Activated T-helper 2 cell treated with anti-CD3 and anti-CD28 coated beads, Interferon-gamma antibody, Interleukin-2, Interleukin-4, amounts not matched to agents 10 μg/mL and 5 μg/mL and 100 μg/mL, durations not matched to agents 14 hours and 24 hours and 36 hours (primary cell): ENCODE results near the gene RNF103. TPM values are rescaled to one million over a fixed set of nuclear protein-coding genes. Genes with fewer than 3 reads are reported as not detected.

Experiments used
- DNase-seq: peaks from one replicate; pipeline ENCODE4 v3.0.0; 2021; ENCODE audit warnings: low spot score
- H3K27ac Mint-ChIP-seq: one replicate; pipeline ENCODE4 v1.8.0; 2021; ENCODE audit warnings: mixed read lengths
- H3K27me3 Mint-ChIP-seq: one replicate; pipeline ENCODE4 v1.8.0; 2021; ENCODE audit warnings: low read depth, mixed read lengths
- H3K36me3 Mint-ChIP-seq: one replicate; pipeline ENCODE4 v1.8.0; 2021; ENCODE audit warnings: low read depth, mixed read lengths
- H3K4me1 Mint-ChIP-seq: one replicate; pipeline ENCODE4 v1.8.0; 2021; ENCODE audit warnings: low read depth, mixed read lengths
- H3K4me3 Mint-ChIP-seq: one replicate; pipeline ENCODE4 v1.8.0; 2021; ENCODE audit warnings: low read depth, mild to moderate bottlenecking, moderate library complexity, mixed read lengths
- H3K9me3 Mint-ChIP-seq: one replicate; pipeline ENCODE4 v1.8.0; 2021; ENCODE audit warnings: mixed read lengths
- intact Hi-C: fragments of 100-400 bp; cut with micrococcal nuclease; formaldehyde crosslinking; loops from one replicate; pipeline ENCODE4 v1.15.1; 2023
- total RNA-seq: library from RNA; stranded (reverse); gene quantifications from 2 replicates; pipeline ENCODE4 v1.2.3, GENCODE V29; 2022

Gene RNF103
- total RNA-seq, 1 donor from 2014 or later: 12.4 TPM

- peaks cover 20% of the 10 kb centered on the region for H3K4me1 Mint-ChIP-seq
- H3K4me3 Mint-ChIP-seq: peak overlapping the region; percentile 23
- peaks cover 6% of the 10 kb centered on the region for H3K36me3 Mint-ChIP-seq
- H3K27me3 Mint-ChIP-seq: peaks cover 1% of the 10 kb centered on the region
- H3K27ac Mint-ChIP-seq: peak overlapping the region; percentile 76
- peaks cover 26% of the 10 kb centered on the region for H3K9me3 Mint-ChIP-seq
- intact Hi-C loops: loop anchor here (1.0 to 5.0 kb wide), 3 partner anchors 21 to 142 kb away; partner anchors contain the start of genes CHMP3, KDM3A and RNF103
- no peak for DNase-seq
Measured at GRCh38 chr2:86584151-86584913, 39.3 kb downstream of the RNF103 start.

GRCh38 chr2:86580560-86580959 is 43.1 kb downstream of the RNF103 start:
- no peak overlapping the region for H3K4me3 Mint-ChIP-seq
- H3K27me3 Mint-ChIP-seq: no peaks in the 10 kb centered on the region
- intact Hi-C loops: loop anchor here (5.0 kb wide), 1 partner anchor 138 kb away; the partner anchor contains the start of gene KDM3A
- peaks cover 35% of the 10 kb centered on the region for H3K9me3 Mint-ChIP-seq
- H3K27ac Mint-ChIP-seq: no peak overlapping the region
- peaks cover 6% of the 10 kb centered on the region for H3K36me3 Mint-ChIP-seq
- DNase-seq: no peak
- peaks cover 16% of the 10 kb centered on the region for H3K4me1 Mint-ChIP-seq

- no peaks in the 10 kb centered on the region for H3K4me1 Mint-ChIP-seq
- no peaks in the 10 kb centered on the region for H3K36me3 Mint-ChIP-seq
- no peak overlapping the region for H3K27ac Mint-ChIP-seq
- intact Hi-C loops: no loop called here
- H3K4me3 Mint-ChIP-seq: no peak overlapping the region
- no peaks in the 10 kb centered on the region for H3K27me3 Mint-ChIP-seq
- peaks cover 22% of the 10 kb centered on the region for H3K9me3 Mint-ChIP-seq
- no peak for DNase-seq
Measured at GRCh38 chr2:86577817-86578456, 45.7 kb downstream of the RNF103 start.

DNA sequence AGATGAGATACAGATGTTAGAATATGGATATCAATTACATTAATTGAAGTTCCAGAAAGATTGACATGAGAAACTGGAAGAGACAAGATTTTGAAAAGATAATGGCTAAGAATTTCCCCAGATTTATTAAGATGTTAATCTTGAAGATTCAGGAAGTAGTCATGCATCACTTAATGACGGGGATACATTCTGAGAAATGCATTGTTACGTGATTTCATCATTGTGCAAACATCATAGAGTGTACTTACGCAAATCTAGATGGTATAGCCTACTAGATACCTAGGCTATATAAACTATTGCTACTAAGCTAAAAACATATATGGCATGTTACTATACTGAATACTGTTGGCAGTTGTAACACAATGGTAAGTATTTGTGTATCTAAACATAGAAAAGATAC is 53.6 kb downstream of the RNF103 start:
- DNase-seq: no peak
- Mint-ChIP-seq H3K9me3 (no peaks in the 10 kb centered on the region), H3K4me1 (peaks cover 5% of the 10 kb centered on the region), H3K27ac (no peak overlapping the region), H3K4me3 (no peak overlapping the region), H3K27me3 (no peaks in the 10 kb centered on the region), H3K36me3 (no peaks in the 10 kb centered on the region)
- intact Hi-C loops: no loop called here

GRCh38 chr2:86566821-86567190 is 56.9 kb downstream of the RNF103 start:
- Mint-ChIP-seq H3K27me3 (no peaks in the 10 kb centered on the region), H3K4me3 (no peak overlapping the region), H3K36me3 (peaks cover 10% of the 10 kb centered on the region), H3K4me1 (peaks cover 14% of the 10 kb centered on the region), H3K9me3 (peaks cover 9% of the 10 kb centered on the region), H3K27ac (no peak overlapping the region)
- intact Hi-C loops: loop anchor here (10.0 kb wide), 1 partner anchor 372 kb away; the partner anchor contains the start of genes IMMT and MRPL35
- DNase-seq: no peak

DNA sequence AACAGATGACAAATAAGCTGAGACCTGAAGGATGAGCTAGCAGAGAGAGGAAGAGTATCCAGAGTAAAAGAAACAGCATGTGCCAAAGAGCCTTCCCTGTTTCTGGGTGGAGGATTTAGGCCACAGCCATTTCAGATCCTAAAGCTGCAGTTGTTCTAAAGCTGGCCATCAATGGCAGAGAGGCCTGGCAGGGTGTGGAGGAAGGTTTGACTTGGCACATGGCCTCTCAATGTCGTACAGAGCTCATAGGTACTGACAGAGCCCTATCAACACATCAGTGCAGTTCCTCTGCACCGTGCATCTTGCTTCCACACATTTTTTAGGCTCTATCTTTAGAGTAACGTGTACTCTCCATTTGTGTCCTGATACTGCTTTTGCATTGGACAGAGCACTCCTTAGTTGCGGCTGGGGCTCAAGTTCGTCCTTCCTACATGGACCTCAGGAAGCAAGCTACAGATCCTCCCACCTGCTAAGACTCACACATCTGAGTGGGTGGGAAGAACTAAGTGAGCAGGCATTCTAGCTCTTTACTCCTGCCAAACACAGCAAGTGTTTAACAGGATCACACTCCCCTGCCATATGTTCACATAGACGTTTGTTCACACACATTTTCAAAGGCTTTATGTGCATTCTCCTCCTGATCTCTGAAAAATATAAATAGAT is 57.4 kb downstream of the RNF103 start:
- H3K9me3 Mint-ChIP-seq: peaks cover 9% of the 10 kb centered on the region
- DNase-seq: no peak
- peaks cover 15% of the 10 kb centered on the region for H3K36me3 Mint-ChIP-seq
- peaks cover 19% of the 10 kb centered on the region for H3K4me1 Mint-ChIP-seq
- no peak overlapping the region for H3K4me3 Mint-ChIP-seq
- no peak overlapping the region for H3K27ac Mint-ChIP-seq
- intact Hi-C loops: loop anchor here (10.0 kb wide), 1 partner anchor 371 kb away; the partner anchor contains the start of genes IMMT and MRPL35
- H3K27me3 Mint-ChIP-seq: no peaks in the 10 kb centered on the region

DNA sequence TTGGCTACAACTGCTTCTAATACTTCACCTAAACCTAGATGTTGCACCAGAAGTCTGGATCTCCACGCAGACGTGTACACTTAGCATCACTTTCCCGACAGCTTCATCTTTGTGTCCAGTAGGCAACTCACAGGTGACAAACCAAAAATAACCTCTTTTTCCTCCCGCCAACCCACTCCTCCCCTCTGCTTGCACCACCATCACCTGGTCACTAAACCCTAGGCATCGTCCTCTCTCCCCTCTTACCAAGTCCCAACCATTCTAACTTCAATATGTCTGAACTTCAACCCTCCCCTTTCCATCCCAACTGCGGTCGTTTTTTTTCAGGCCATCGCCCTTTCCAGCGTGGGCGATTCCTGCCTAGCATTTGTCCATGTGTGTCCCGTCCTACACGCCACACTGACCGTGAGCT is 60.0 kb downstream of the RNF103 start:
- H3K4me3 Mint-ChIP-seq: peak overlapping the region; percentile 90
- peaks cover 9% of the 10 kb centered on the region for H3K9me3 Mint-ChIP-seq
- H3K36me3 Mint-ChIP-seq: peaks cover 32% of the 10 kb centered on the region
- DNase-seq: no peak
- intact Hi-C loops: loop anchor here (1.0 to 10.0 kb wide), 4 partner anchors 21 to 369 kb away; partner anchors contain the start of genes IMMT, KDM3A, MRPL35 and RNF103
- peaks cover 32% of the 10 kb centered on the region for H3K4me1 Mint-ChIP-seq
- H3K27ac Mint-ChIP-seq: peak overlapping the region; percentile 98
- H3K27me3 Mint-ChIP-seq: no peaks in the 10 kb centered on the region

- Mint-ChIP-seq H3K36me3 (peaks cover 37% of the 10 kb centered on the region), H3K9me3 (peaks cover 9% of the 10 kb centered on the region), H3K4me3 (peak within 1 kb of the TSS; percentile 90), H3K27me3 (no peaks in the 10 kb centered on the region), H3K27ac (peak within 1 kb of the TSS; percentile 98), H3K4me1 (peaks cover 37% of the 10 kb centered on the region)
- intact Hi-C loops: loop anchor here (1.0 to 10.0 kb wide), 4 partner anchors 21 to 368 kb away; partner anchors contain the start of genes IMMT, KDM3A, MRPL35 and RNF103
- DNase-seq: peak; percentile 96
Measured at GRCh38 chr2:86562922-86563649, 60.6 kb downstream of the RNF103 start, which contains the start of gene CHMP3. Gene CHMP3 (minus strand): TSS chr2:86563443. CDS start chr2:86563348, 95 bp downstream.

DNA sequence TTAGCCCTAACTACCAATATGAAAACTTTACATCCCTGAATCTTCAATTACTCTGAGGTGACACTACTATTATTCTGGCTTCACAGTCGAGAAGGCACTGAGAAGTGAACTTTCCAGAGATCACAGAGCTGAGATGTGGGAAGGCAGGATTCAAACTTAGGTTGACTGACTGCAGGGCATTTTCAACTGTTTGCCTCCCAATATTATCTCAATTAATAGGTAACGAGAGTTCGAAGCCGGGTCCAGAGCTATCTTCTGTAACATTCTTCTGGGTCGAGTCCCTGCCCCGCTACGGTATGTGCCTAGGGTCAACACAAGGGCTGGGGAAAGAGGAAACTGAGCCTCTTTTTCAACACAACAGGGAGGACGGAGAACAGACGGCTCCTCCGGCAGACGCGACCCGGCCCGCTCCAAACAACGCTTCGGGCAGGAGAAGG is 61.2 kb downstream of the RNF103 start:
- Mint-ChIP-seq H3K4me1 (peaks cover 37% of the 10 kb centered on the region), H3K27me3 (no peaks in the 10 kb centered on the region), H3K4me3 (peak overlapping the region; percentile 90), H3K27ac (peak overlapping the region; percentile 98), H3K9me3 (peaks cover 9% of the 10 kb centered on the region), H3K36me3 (peaks cover 37% of the 10 kb centered on the region)
- intact Hi-C loops: loop anchor here (2.0 to 10.0 kb wide), 3 partner anchors 60 to 368 kb away; partner anchors contain the start of genes IMMT, KDM3A, MRPL35 and RNF103
- DNase-seq: no peak

DNA sequence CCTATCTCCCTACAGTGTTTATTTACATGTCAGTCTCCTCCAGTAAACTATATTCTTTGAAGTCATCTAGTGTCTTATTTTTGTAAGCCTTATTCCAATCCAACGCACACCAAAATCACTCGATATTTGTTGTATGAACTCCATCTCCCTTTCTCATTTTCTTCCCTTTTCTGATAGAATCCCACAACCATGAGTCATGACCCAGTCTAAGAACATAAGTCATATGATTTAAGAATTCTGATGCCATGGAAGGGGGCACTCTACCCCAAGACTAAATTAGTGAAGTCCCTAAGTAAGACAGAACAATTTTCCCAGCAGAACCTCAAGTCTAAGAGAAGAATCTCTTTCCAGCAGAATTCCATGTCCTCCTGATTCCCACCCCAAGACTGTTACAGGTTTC is 65.8 kb downstream of the RNF103 start:
- DNase-seq: no peak
- Mint-ChIP-seq H3K4me1 (peaks cover 29% of the 10 kb centered on the region), H3K27me3 (no peaks in the 10 kb centered on the region), H3K4me3 (no peak overlapping the region), H3K9me3 (no peaks in the 10 kb centered on the region), H3K27ac (no peak overlapping the region), H3K36me3 (peaks cover 38% of the 10 kb centered on the region)
- intact Hi-C loops: no loop called here

DNA sequence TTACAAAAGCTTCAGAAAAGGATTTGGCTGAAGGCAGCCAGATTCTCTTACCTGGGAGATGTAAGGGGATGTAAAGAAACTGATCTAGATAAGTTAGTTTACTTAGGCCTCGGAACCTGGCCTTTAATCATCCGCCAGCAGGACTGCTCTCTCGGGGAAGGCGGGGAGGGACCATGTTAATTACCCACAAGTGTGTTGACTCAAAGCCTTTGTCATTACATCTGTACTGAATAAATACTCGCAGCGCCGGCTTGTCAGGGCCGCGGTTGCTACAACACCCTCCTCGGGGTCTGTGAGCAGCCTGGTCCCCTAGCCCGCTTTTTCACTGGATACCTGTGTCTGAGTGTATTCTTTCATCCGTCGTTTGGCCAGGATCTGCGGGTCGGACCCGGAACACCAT is 67.2 kb downstream of the RNF103 start:
- peaks cover 45% of the 10 kb centered on the region for H3K36me3 Mint-ChIP-seq
- intact Hi-C loops: no loop called here
- H3K9me3 Mint-ChIP-seq: peaks cover 8% of the 10 kb centered on the region
- no peak for DNase-seq
- H3K4me3 Mint-ChIP-seq: no peak overlapping the region
- H3K27ac Mint-ChIP-seq: no peak overlapping the region
- H3K27me3 Mint-ChIP-seq: no peaks in the 10 kb centered on the region
- H3K4me1 Mint-ChIP-seq: peaks cover 30% of the 10 kb centered on the region
